Thymus (tissue), 11 donors: Measurements from ENCODE around the gene TPST2. TPM values are rescaled to one million over a fixed set of nuclear protein-coding genes. Genes with fewer than 3 reads are reported as not detected.

Experiments
- DNase-seq, 9 donors: peaks; one replicate each; pipeline ENCODE4 v3.0.0-alpha.2; 2013; ENCODE audit warnings: low spot score in 9 of 9, low read depth in 6 of 9, missing footprints in 1 of 9
- H3K27ac ChIP-seq, 2 donors: one replicate each; pipeline ENCODE4 v1.5.1; 2013; ENCODE audit warnings: control low read depth in 1 of 2, low read depth in 1 of 2, low read length in 1 of 2, mild to moderate bottlenecking in 1 of 2, moderate library complexity in 1 of 2
- H3K27me3 ChIP-seq, 2 donors: one replicate each; pipeline ENCODE4 v1.5.1; 2013; ENCODE audit warnings: low read length in 1 of 2; ENCODE audit not compliant: control insufficient read depth in 2 of 2, insufficient read depth in 1 of 2
- H3K36me3 ChIP-seq, 2 donors: one replicate each; pipeline ENCODE4 v1.5.1; 2013; ENCODE audit warnings: low read length in 1 of 2, mild to moderate bottlenecking in 1 of 2, moderate library complexity in 1 of 2; ENCODE audit not compliant: control insufficient read depth in 2 of 2, insufficient read depth in 2 of 2
- H3K4me1 ChIP-seq, 2 donors: one replicate each; pipeline ENCODE4 v1.5.1; 2013; ENCODE audit warnings: low read length in 2 of 2; ENCODE audit not compliant: control insufficient read depth in 2 of 2, insufficient read depth in 2 of 2
- H3K4me3 ChIP-seq, 2 donors: one replicate each; pipeline ENCODE4 v1.5.1; 2013; ENCODE audit warnings: low read length in 2 of 2, control low read depth in 1 of 2, mild to moderate bottlenecking in 1 of 2
- H3K9me3 ChIP-seq, 2 donors: one replicate each; pipeline ENCODE4 v1.5.1; 2013; ENCODE audit warnings: low read length in 1 of 2, mild to moderate bottlenecking in 1 of 2; ENCODE audit not compliant: control insufficient read depth in 2 of 2, insufficient read depth in 1 of 2
- WGBS: extraction: QIAGEN DNeasy Blood & Tissue Kit; methylation state at CpG from one replicate; pipeline ENCODE4 v1.1.7; 2013; 5-methylcytosine and 5-hydroxymethylcytosine counted together
- polyA plus RNA-seq: library from polyadenylated mRNA; stranded (reverse); fragments of 200-250 nt; gene quantifications from one replicate; pipeline ENCODE4 v1.2.3, GENCODE V29; 2013
- total RNA-seq: library from RNA; stranded (reverse); fragments of 120-200 nt; gene quantifications from one replicate; pipeline ENCODE4 v1.2.4, GENCODE V29; 2013
- donor health status: healthy.

The TPST2 gene
- total and polyA plus RNA-seq, 2 donors = 17.0 to 20.3 TPM

- no peak for DNase-seq
- H3K27ac ChIP-seq = no peak overlapping the region
- no peaks in the 10 kb centered on the region for H3K36me3 ChIP-seq
- no peak overlapping the region for H3K4me3 ChIP-seq
- no peaks in the 10 kb centered on the region for H3K9me3 ChIP-seq
- H3K27me3 ChIP-seq = no peaks in the 10 kb centered on the region
- H3K4me1 ChIP-seq = peaks cover 7 to 14% of the 10 kb centered on the region in 2 donors
- WGBS = 95% methylated on average over 3 of the region's 3 CpGs
Measured at GRCh38 chr22:26515931-26516330, 74.0 kb downstream of the TPST2 start.

GRCh38 chr22:26514419-26515161, 75.3 kb downstream of the TPST2 start:
- Histone ChIP-seq H3K9me3 (no peaks in the 10 kb centered on the region), H3K36me3 (peaks cover 6% of the 10 kb centered on the region in 2 donors), H3K4me3 (no peak overlapping the region), H3K27ac (no peak overlapping the region), H3K27me3 (no peaks in the 10 kb centered on the region), H3K4me1 (peaks cover 7 to 15% of the 10 kb centered on the region in 2 donors)
- no peak for DNase-seq
- WGBS = 97% methylated on average over 12 of the region's 12 CpGs

- no peak for DNase-seq
- H3K27me3 ChIP-seq = no peaks in the 10 kb centered on the region
- H3K9me3 ChIP-seq = no peaks in the 10 kb centered on the region
- 94% methylated on average over 1 of the region's 1 CpG for whole genome bisulfite sequencing
- peaks cover 13 to 14% of the 10 kb centered on the region in 2 donors for H3K36me3 ChIP-seq
- no peak overlapping the region for H3K27ac ChIP-seq
- peaks cover 7 to 15% of the 10 kb centered on the region in 2 donors for H3K4me1 ChIP-seq
- no peak overlapping the region for H3K4me3 ChIP-seq
Measured at GRCh38 chr22:26513838-26514237, 76.1 kb downstream of the TPST2 start.

GRCh38 chr22:26512149-26512793, 77.7 kb downstream of the TPST2 start, which contains the start of gene TFIP11:
TSS of gene TFIP11 (minus strand) at chr22:26512473. CDS start at chr22:26510272, 2,201 bp downstream.
- Histone ChIP-seq H3K9me3 (no peaks in the 10 kb centered on the region), H3K36me3 (peaks cover 22 to 24% of the 10 kb centered on the region in 2 donors), H3K27ac (peak within 1 kb of the TSS; percentile 48 to 69), H3K4me1 (peaks cover 7 to 15% of the 10 kb centered on the region in 2 donors), H3K4me3 (peak within 1 kb of the TSS; percentile 66 to 100), H3K27me3 (no peaks in the 10 kb centered on the region)
- peak; percentile 71 to 94 (median 89) for DNase-seq
- under 1% methylated on average over 40 of the region's 40 CpGs for WGBS

GRCh38 chr22:26508148-26508547, 81.8 kb downstream of the TPST2 start:
- no peaks in the 10 kb centered on the region for H3K27me3 ChIP-seq
- H3K27ac ChIP-seq = no peak overlapping the region
- H3K9me3 ChIP-seq = no peaks in the 10 kb centered on the region
- no peak overlapping the region for H3K4me3 ChIP-seq
- DNase-seq = no peak
- peaks cover 12 to 21% of the 10 kb centered on the region in 2 donors for H3K4me1 ChIP-seq
- H3K36me3 ChIP-seq = peaks cover 54 to 59% of the 10 kb centered on the region in 2 donors

- Histone ChIP-seq H3K9me3 (no peaks in the 10 kb centered on the region), H3K4me3 (no peak overlapping the region), H3K4me1 (peaks cover 9 to 12% of the 10 kb centered on the region in 2 donors), H3K36me3 (peaks cover 66 to 83% of the 10 kb centered on the region in 2 donors), H3K27ac (peak overlapping the region; percentile 76 to 80), H3K27me3 (no peaks in the 10 kb centered on the region)
- DNase-seq = no peak
- 84% methylated on average over 1 of the region's 1 CpG for WGBS
Measured at GRCh38 chr22:26503758-26504157, 86.2 kb downstream of the TPST2 start.

GRCh38 chr22:26502688-26503561, 87.0 kb downstream of the TPST2 start:
- Histone ChIP-seq H3K4me3 (no peak overlapping the region), H3K27me3 (no peaks in the 10 kb centered on the region), H3K9me3 (no peaks in the 10 kb centered on the region), H3K36me3 (peaks cover 65 to 80% of the 10 kb centered on the region in 2 donors), H3K4me1 (peaks cover 9 to 12% of the 10 kb centered on the region in 2 donors), H3K27ac (peak overlapping the region; percentile 76 to 80)
- 8% methylated on average over 3 of the region's 3 CpGs for WGBS
- DNase-seq = peak in 5 of 9 donors; percentile 64 to 93 (median 82)

- Histone ChIP-seq H3K36me3 (peaks cover 67 to 79% of the 10 kb centered on the region in 2 donors), H3K27ac (no peak overlapping the region), H3K27me3 (no peaks in the 10 kb centered on the region), H3K4me1 (peaks cover 9 to 12% of the 10 kb centered on the region in 2 donors), H3K9me3 (no peaks in the 10 kb centered on the region), H3K4me3 (no peak overlapping the region)
- DNase-seq = no peak
- WGBS = 95% methylated on average over 2 of the region's 2 CpGs
Measured at GRCh38 chr22:26501996-26502395, 87.9 kb downstream of the TPST2 start.
